ENCODE results near the gene MCL1. TPM values are rescaled to one million over a fixed set of nuclear protein-coding genes. Genes with fewer than 3 reads are reported as not detected.
"Not testable (repeated sequence)": the region's sequence is repeated elsewhere in the genome, so short reads cannot be mapped to it uniquely, and the experiment has no call there.

Gene MCL1
- total RNA-seq, 1 donor from 2014 or later = 268 TPM

DNA sequence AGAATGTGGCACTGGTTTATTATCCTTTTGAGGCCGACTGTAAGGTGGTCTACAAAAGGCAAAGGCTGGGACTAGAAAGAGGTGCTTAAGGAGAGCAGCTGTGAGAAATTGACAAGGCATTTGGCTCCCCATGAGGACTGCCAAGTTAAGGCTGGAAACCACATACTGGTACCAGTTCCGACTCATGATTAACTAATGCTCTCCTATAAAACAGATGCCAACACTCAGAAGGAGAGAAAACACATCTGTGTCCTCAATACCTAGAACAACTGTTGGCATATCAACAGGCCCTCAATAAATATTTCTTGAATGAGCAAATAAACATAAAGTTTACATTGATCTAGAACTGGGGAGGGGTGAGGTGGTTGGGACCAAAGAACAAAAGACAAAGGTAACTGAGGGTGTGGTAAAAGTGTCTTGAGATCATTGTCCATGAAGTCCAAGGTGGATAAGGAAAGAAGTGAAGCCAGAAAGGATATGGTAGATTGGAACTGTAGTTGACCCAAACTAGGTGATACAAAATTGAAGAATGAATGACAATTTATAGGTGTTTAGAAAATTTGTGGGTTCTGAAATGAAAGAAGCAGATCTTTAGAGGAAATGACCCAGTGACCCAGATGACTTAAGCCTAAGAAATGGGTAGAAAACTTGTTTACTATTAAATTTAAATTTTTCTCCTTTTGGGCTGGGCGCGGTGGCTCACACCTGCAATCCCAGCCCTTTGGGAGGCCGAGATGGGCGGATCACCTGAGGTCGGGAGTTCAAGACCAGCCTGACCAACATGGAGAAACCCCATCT, 16.9 kb upstream of the MCL1 start:
- Mint-ChIP-seq H3K27me3 (ENCODE audit: low read depth) (no peaks in the 10 kb centered on the region), H3K36me3 (peaks cover 16% of the 10 kb centered on the region), H3K9me3 (peaks cover 3% of the 10 kb centered on the region), H3K4me1 (no peaks in the 10 kb centered on the region), H3K27ac (no peak overlapping the region), H3K4me3 (no peak overlapping the region)
- no peak for DNase-seq (ENCODE audit: low spot score in 2 of 2, unreplicated experiment in 2 of 2)
- TF ChIP-seq, protein P1, sequence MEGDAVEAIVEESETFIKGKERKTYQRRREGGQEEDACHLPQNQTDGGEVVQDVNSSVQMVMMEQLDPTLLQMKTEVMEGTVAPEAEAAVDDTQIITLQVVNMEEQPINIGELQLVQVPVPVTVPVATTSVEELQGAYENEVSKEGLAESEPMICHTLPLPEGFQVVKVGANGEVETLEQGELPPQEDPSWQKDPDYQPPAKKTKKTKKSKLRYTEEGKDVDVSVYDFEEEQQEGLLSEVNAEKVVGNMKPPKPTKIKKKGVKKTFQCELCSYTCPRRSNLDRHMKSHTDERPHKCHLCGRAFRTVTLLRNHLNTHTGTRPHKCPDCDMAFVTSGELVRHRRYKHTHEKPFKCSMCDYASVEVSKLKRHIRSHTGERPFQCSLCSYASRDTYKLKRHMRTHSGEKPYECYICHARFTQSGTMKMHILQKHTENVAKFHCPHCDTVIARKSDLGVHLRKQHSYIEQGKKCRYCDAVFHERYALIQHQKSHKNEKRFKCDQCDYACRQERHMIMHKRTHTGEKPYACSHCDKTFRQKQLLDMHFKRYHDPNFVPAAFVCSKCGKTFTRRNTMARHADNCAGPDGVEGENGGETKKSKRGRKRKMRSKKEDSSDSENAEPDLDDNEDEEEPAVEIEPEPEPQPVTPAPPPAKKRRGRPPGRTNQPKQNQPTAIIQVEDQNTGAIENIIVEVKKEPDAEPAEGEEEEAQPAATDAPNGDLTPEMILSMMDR (IDR thresholded peaks at IDR 0.05; ENCODE audit: unreplicated experiment) = no peak

DNA sequence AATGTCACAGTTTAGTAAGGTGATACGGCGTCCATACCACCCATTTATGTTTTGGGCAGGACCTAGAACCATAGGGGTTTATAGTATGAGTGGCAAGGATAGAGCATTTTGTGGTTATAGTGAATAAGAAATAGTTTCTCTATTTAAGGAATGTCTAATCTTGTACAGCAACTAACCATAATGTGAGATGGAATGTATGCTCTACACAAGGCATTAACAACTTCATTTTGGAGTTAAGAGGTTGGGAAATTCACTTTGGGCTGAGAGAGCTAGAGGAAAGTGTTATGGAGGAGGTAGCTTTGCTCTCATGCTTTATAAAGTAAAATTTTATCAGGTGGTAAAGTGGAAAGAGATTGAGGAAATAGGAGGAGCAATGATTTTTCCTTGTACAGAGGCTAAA, 3.0 kb upstream of the MCL1 start:
- peaks cover 14% of the 10 kb centered on the region for H3K4me1 Mint-ChIP-seq
- peaks cover 11% of the 10 kb centered on the region for H3K36me3 Mint-ChIP-seq
- H3K9me3 Mint-ChIP-seq = no peaks in the 10 kb centered on the region
- no peak for DNase-seq (ENCODE audit: low spot score in 2 of 2, unreplicated experiment in 2 of 2)
- no peaks in the 10 kb centered on the region for H3K27me3 Mint-ChIP-seq (ENCODE audit: low read depth)
- no peak overlapping the region for H3K27ac Mint-ChIP-seq
- TF ChIP-seq, protein P1 (IDR thresholded peaks at IDR 0.05; ENCODE audit: unreplicated experiment) = no peak
- H3K4me3 Mint-ChIP-seq = no peak overlapping the region

DNA sequence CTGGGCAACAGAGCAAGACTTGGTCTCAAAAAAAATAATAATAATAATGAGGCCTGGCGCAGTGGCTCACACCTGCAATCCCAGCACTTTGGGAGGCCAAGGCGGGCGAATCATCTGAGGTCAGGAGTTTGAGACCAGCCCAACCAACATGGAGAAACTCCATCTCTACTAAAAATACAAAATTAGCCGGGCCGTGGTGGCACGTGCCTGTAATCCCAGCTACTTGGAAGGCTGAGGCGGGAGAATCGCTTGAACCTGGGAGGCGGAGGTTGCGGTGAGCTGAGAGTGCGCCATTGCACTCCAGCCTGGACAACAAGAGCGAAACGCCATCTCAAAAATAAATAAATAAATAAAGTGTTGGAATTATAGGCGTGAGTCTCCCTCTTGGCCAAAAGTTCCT, 2.6 kb upstream of the MCL1 start:
- peaks cover 15% of the 10 kb centered on the region for H3K36me3 Mint-ChIP-seq
- H3K4me1 Mint-ChIP-seq = peaks cover 19% of the 10 kb centered on the region
- not testable (repeated sequence) for DNase-seq (ENCODE audit: low spot score in 2 of 2, unreplicated experiment in 2 of 2); H3K27me3 Mint-ChIP-seq (ENCODE audit: low read depth); H3K4me3 Mint-ChIP-seq; H3K27ac Mint-ChIP-seq; H3K9me3 Mint-ChIP-seq

DNA sequence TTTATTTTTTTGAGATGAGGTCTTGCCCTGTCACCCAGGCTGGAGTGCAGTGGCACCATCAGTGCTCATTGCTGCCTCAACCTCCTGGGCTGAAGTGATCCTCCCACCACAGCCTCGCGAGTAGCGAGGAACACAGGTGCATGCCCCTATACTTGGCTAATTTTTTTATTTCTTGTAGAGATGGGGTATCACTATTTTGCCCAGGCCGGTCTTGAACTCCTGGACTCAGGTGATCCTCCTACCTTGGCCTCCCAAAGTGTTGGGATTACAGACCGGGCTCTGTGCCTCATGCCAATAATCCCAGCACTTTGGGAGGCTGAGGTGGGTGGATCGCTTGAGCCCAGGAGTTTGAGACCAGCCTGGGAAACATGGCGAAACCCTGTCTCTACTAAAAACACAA, 2.0 kb upstream of the MCL1 start:
- Mint-ChIP-seq H3K4me1 (peaks cover 23% of the 10 kb centered on the region), H3K36me3 (peaks cover 19% of the 10 kb centered on the region)
- H3K27ac Mint-ChIP-seq; DNase-seq (ENCODE audit: low spot score in 2 of 2, unreplicated experiment in 2 of 2); H3K4me3 Mint-ChIP-seq; H3K9me3 Mint-ChIP-seq; H3K27me3 Mint-ChIP-seq (ENCODE audit: low read depth): not testable (repeated sequence)

DNA sequence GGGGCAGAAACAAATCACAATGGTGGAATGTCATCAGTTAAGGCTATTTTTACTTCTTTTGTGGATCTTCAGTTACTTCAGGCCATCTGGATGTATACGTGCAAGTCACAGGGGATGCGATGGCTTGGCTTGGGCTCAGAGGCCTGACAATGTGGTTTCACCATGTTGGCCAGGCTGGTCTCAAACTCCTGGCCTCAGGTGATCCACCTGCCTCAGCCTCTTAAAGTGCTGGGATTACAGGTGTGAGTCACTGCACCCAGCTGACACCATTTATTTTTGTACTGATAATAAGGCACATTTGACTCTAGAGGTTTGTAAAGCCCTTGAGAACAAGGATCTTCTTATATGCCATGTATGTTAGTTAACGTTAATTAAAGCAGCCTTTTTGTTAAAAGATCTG, 1.6 kb upstream of the MCL1 start:
- H3K27me3 Mint-ChIP-seq (ENCODE audit: low read depth); H3K9me3 Mint-ChIP-seq; DNase-seq (ENCODE audit: low spot score in 2 of 2, unreplicated experiment in 2 of 2): not testable (repeated sequence)
- Mint-ChIP-seq H3K4me1 (peaks cover 27% of the 10 kb centered on the region), H3K4me3 (peak overlapping the region; percentile 98), H3K36me3 (peaks cover 22% of the 10 kb centered on the region), H3K27ac (peak overlapping the region; percentile 98)

DNA sequence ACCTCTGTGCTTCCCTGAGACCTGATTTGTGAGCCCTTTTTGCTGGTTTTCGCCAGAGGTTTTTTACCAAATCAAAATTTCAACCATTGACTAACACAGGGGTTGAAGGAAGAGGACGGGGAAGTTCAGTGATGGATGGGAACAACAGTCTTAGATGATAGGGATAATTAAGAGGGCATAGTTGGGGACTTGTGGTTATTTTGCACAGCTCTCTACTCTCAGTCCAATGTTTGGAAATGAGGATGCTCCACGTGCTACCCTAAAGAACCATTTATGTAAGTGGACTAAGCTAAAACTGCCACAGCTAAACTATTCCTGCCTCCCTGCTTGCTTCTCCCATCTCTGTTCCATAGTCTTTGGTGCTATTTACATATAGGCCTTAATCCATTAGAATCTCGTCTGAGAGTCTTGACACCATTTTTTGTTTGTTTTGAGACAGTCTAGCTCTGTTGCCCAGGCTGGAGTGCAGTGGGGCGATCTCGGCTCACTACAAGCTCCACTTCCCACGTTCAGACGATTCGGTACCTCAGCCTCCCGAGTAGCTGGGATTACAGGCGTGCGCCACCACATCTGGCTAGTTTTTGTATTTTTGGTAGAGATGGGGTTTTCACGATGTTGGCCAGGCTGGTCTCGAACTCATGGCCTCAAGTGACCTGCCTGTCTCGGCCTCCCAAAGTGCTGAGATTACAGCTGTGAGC, 684 bp upstream of the MCL1 start:
- Mint-ChIP-seq H3K27me3 (ENCODE audit: low read depth) (no peaks in the 10 kb centered on the region), H3K36me3 (peaks cover 26% of the 10 kb centered on the region), H3K27ac (peak overlapping the region; percentile 98), H3K4me1 (peaks cover 36% of the 10 kb centered on the region), H3K9me3 (no peaks in the 10 kb centered on the region), H3K4me3 (peak overlapping the region; percentile 98)
- no peak for DNase-seq (ENCODE audit: low spot score in 2 of 2, unreplicated experiment in 2 of 2)
- TF ChIP-seq, protein P1 (IDR thresholded peaks at IDR 0.05; ENCODE audit: unreplicated experiment) = no peak

All from mesothelial cell of epicardium (in vitro differentiated cells).